Measurements from ENCODE around the gene KDM3A.
"Not testable (repeated sequence)": the region's sequence is repeated elsewhere in the genome, so short reads cannot be mapped to it uniquely, and the experiment has no call there.

Gene KDM3A

GRCh38 chr2:86477349-86477748 is 36.2 kb downstream of the KDM3A start:
- DNase-seq, result no peak

- DNase-seq, result no peak
Measured at GRCh38 chr2:86480105-86480504, 38.9 kb downstream of the KDM3A start.

GRCh38 chr2:86482034-86482433 is 40.9 kb downstream of the KDM3A start:
- peak in 1 of 5 donors; percentile 11 for DNase-seq

- DNase-seq, result no peak
Measured at GRCh38 chr2:86484385-86484784, 43.2 kb downstream of the KDM3A start.

GRCh38 chr2:86485103-86485502 is 43.9 kb downstream of the KDM3A start:
- no peak for DNase-seq

- DNase-seq, result no peak
Measured at GRCh38 chr2:86485802-86486201, 44.6 kb downstream of the KDM3A start.

GRCh38 chr2:86487062-86487461 is 45.9 kb downstream of the KDM3A start:
- DNase-seq, result no peak

- no peak for DNase-seq
Measured at GRCh38 chr2:86488561-86489250, 47.5 kb downstream of the KDM3A start.

- DNase-seq, result no peak
Measured at GRCh38 chr2:86489542-86489941, 48.4 kb downstream of the KDM3A start.

- no peak for DNase-seq
Measured at GRCh38 chr2:86490245-86490644, 49.1 kb downstream of the KDM3A start.

- DNase-seq, result no peak
Measured at GRCh38 chr2:86491088-86491487, 49.9 kb downstream of the KDM3A start.

GRCh38 chr2:86492048-86492453 is 50.9 kb downstream of the KDM3A start:
- no peak for DNase-seq

GRCh38 chr2:86496391-86496790 is 55.2 kb downstream of the KDM3A start:
- not testable (repeated sequence) for DNase-seq

GRCh38 chr2:86498468-86499260 is 57.5 kb downstream of the KDM3A start:
- DNase-seq, result no peak

GRCh38 chr2:86499326-86499725 is 58.2 kb downstream of the KDM3A start:
- no peak for DNase-seq

- DNase-seq, result no peak
Measured at GRCh38 chr2:86500325-86501083, 59.3 kb downstream of the KDM3A start.

GRCh38 chr2:86507600-86507999 is 66.4 kb downstream of the KDM3A start:
- no peak for DNase-seq

GRCh38 chr2:86510436-86510933 is 69.3 kb downstream of the KDM3A start:
- DNase-seq, result no peak

- DNase-seq, result no peak
Measured at GRCh38 chr2:86512034-86512433, 70.9 kb downstream of the KDM3A start.

GRCh38 chr2:86512892-86513291 is 71.7 kb downstream of the KDM3A start:
- DNase-seq, result no peak

GRCh38 chr2:86513948-86514660 is 72.9 kb downstream of the KDM3A start:
- no peak for DNase-seq

GRCh38 chr2:86518481-86518880 is 77.3 kb downstream of the KDM3A start:
- DNase-seq, result peak in 1 of 5 donors; percentile 21

- DNase-seq, result no peak
Measured at GRCh38 chr2:86519349-86519748, 78.2 kb downstream of the KDM3A start.

Measured in T-helper 1 cell (primary cell).